GM23338 (cell line): ENCODE measurements around the gene PNKP. TPM values are rescaled to one million over a fixed set of nuclear protein-coding genes. Genes with fewer than 3 reads are reported as not detected.

ENCODE experiments used
- ATAC-seq: fragments of 200-7000 bp; cut with Tn5 transposase; 3 replicates; pipeline ENCODE4 v1.9.1; 2020
- DNase-seq: peaks from one replicate; pipeline ENCODE4 v3.0.0-alpha.2; 2015; ENCODE audit warnings: low spot score
- H2AFZ ChIP-seq: fragments of 200-600 bp; sonication (generic); 2 replicates; pipeline ENCODE4 v1.8.0; 2016; ENCODE audit warnings: antibody characterized with exemption, mild to moderate bottlenecking, moderate library complexity
- H3F3A ChIP-seq: fragments of 200-600 bp; sonication (generic); replicated peaks from 2 replicates; pipeline ENCODE4 v1.8.0; 2017; ENCODE audit warnings: antibody characterized with exemption, mixed run types, low read depth
- H3K27ac ChIP-seq: fragments of 200-600 bp; sonication (generic); 2 replicates; pipeline ENCODE4 v1.6.1; 2016; ENCODE audit warnings: low read depth
- H3K27me3 ChIP-seq: fragments of 200-600 bp; sonication (generic); 2 replicates; pipeline ENCODE4 v1.8.0; 2016; ENCODE audit warnings: mild to moderate bottlenecking, mixed run types, moderate library complexity; ENCODE audit not compliant: insufficient read depth
- H3K36me3 ChIP-seq: fragments of 200-600 bp; sonication (generic); 2 replicates; pipeline ENCODE4 v1.8.0; 2016; ENCODE audit warnings: mild to moderate bottlenecking; ENCODE audit not compliant: insufficient read depth
- H3K4me1 ChIP-seq: fragments of 200-600 bp; sonication (generic); 2 replicates; pipeline ENCODE4 v1.8.0; 2016; ENCODE audit warnings: mild to moderate bottlenecking, moderate library complexity; ENCODE audit not compliant: insufficient read depth
- H3K4me2 ChIP-seq: fragments of 200-600 bp; sonication (generic); 2 replicates; pipeline ENCODE4 v1.7.1; 2017; ENCODE audit warnings: mixed run types
- H3K4me3 ChIP-seq: fragments of 200-600 bp; sonication (generic); 2 replicates; pipeline ENCODE4 v1.6.1; 2016; ENCODE audit warnings: mixed run types
- H3K79me2 ChIP-seq: fragments of 200-600 bp; sonication (generic); replicated peaks from 2 replicates; pipeline ENCODE4 v1.8.0; 2017; ENCODE audit warnings: mild to moderate bottlenecking; ENCODE audit not compliant: insufficient read depth
- H3K9me2 ChIP-seq: fragments of 200-600 bp; sonication (generic); 2 replicates; pipeline ENCODE4 v1.8.0; 2017; ENCODE audit not compliant: insufficient read depth
- H4K20me1 ChIP-seq: fragments of 200-600 bp; sonication (generic); replicated peaks from 2 replicates; pipeline ENCODE4 v1.8.0; 2017; ENCODE audit warnings: mild to moderate bottlenecking; ENCODE audit not compliant: insufficient read depth
- H3K27ac Mint-ChIP-seq: 2 replicates; pipeline ENCODE4 v1.8.0; 2020; ENCODE audit warnings: inconsistent platforms, mild to moderate bottlenecking, moderate library complexity, mixed read lengths
- H3K27me3 Mint-ChIP-seq: 3 replicates; pipeline ENCODE4 v1.8.0; 2022; ENCODE audit warnings: low read depth, mild to moderate bottlenecking, moderate library complexity, mixed read lengths, inconsistent platforms; ENCODE audit not compliant: insufficient read depth, poor library complexity
- H3K36me3 Mint-ChIP-seq: 3 replicates; pipeline ENCODE4 v1.8.0; 2021; ENCODE audit warnings: low read depth, mild to moderate bottlenecking, inconsistent platforms, moderate library complexity, mixed read lengths
- H3K4me1 Mint-ChIP-seq: 3 replicates; pipeline ENCODE4 v1.8.0; 2020; ENCODE audit warnings: mild to moderate bottlenecking, inconsistent platforms, mixed read lengths
- H3K4me3 Mint-ChIP-seq: 3 replicates; pipeline ENCODE4 v1.8.0; 2021; ENCODE audit warnings: moderate library complexity, mild to moderate bottlenecking, inconsistent platforms, mixed read lengths
- H3K9me3 Mint-ChIP-seq: 3 replicates; pipeline ENCODE4 v1.8.0; 2020; ENCODE audit warnings: moderate library complexity, mild to moderate bottlenecking, inconsistent platforms, mixed read lengths
- CREB1 ChIP-seq: fragments of 250-450 bp; sonication (Bioruptor Pico); IDR thresholded peaks from 2 replicates; pipeline ENCODE4 v1.5.0; 2020; ENCODE audit warnings: low read depth, mild to moderate bottlenecking, moderate library complexity
- EZH2 ChIP-seq: fragments of 200-600 bp; sonication (generic); IDR thresholded peaks from one replicate; pipeline ENCODE4 v1.8.0; 2017; ENCODE audit warnings: antibody characterized with exemption, mild to moderate bottlenecking, low read depth; ENCODE audit not compliant: unreplicated experiment
- EZH2phosphoT487 ChIP-seq: fragments of 200-600 bp; sonication (generic); IDR thresholded peaks from one replicate; pipeline ENCODE4 v1.8.1; 2018; ENCODE audit warnings: antibody characterized with exemption; ENCODE audit not compliant: unreplicated experiment
- JUNB ChIP-seq: IDR thresholded peaks from one replicate; pipeline ENCODE4 v1.6.1; 2016; ENCODE audit warnings: antibody characterized with exemption; ENCODE audit not compliant: unreplicated experiment
- NANOG ChIP-seq: IDR thresholded peaks from 2 replicates; pipeline ENCODE4 v1.6.1; 2016; ENCODE audit warnings: antibody characterized with exemption, borderline replicate concordance
- POLR2AphosphoS5 ChIP-seq: IDR thresholded peaks from 2 replicates; pipeline ENCODE4 v1.6.1; 2016; ENCODE audit warnings: antibody characterized with exemption, low read depth
- STAT1 ChIP-seq: IDR thresholded peaks from one replicate; pipeline ENCODE4 v1.6.1; 2016; ENCODE audit warnings: antibody characterized with exemption; ENCODE audit not compliant: unreplicated experiment
- ZNF114 ChIP-seq: fragments of 250-450 bp; sonication (Bioruptor Pico); IDR thresholded peaks from 2 replicates; pipeline ENCODE4 v1.5.0; 2020; ENCODE audit warnings: mild to moderate bottlenecking, moderate library complexity
- ZNF331 ChIP-seq: fragments of 250-450 bp; sonication (Bioruptor Pico); IDR thresholded peaks from 2 replicates; pipeline ENCODE4 v1.5.0; 2020; ENCODE audit warnings: low read depth, mild to moderate bottlenecking, moderate library complexity
- polyA plus RNA-seq: library from polyadenylated mRNA; unstranded; fragments of >200 nt; fragmentation: Nextera tagmentation; extraction: Ambion mirVana; gene quantifications from 2 replicates; pipeline ENCODE4 v1.2.1, GENCODE V29; 2016
- total RNA-seq: library from RNA; depleted of rRNA; stranded (reverse); fragments of >200 nt; shearing (Covaris generic); gene quantifications from 2 replicates; pipeline ENCODE4 v1.2.3, GENCODE V29; 2014
- TF ChIP-seq, protein P1 (sequence below): fragments of 250-450 bp; sonication (Bioruptor Pico); IDR thresholded peaks from 2 replicates; pipeline ENCODE4 v1.5.0; 2020; ENCODE audit warnings: mild to moderate bottlenecking, moderate library complexity
- TF ChIP-seq, protein P2 (sequence below): IDR thresholded peaks from one replicate; pipeline ENCODE4 v1.6.1; 2018; ENCODE audit warnings: antibody characterized with exemption; ENCODE audit not compliant: unreplicated experiment
- TF ChIP-seq, protein P3 (sequence below): IDR thresholded peaks from 2 replicates; pipeline ENCODE4 v1.6.1; 2016; ENCODE audit warnings: antibody characterized with exemption
- TF ChIP-seq, protein P4 (sequence below), 2 experiments: fragments of 200-600 bp in 1 of 2; sonication (generic) in 1 of 2; conservative IDR thresholded peaks; 2 replicates each; pipeline versions ENCODE4 v1.5.1 to v1.6.1; 2016 to 2017; ENCODE audit warnings: antibody characterized with exemption in 2 of 2, low read depth in 2 of 2, mild to moderate bottlenecking in 2 of 2, moderate library complexity in 1 of 2

Gene PNKP
- total and polyA plus RNA-seq, 2 experiments from 2014 or later = 99.6 to 109 TPM

GRCh38 chr19:49874503-49875157, 7.3 kb upstream of the PNKP start:
- Mint-ChIP-seq H3K27me3 (peaks cover 18% of the 10 kb centered on the region), H3K36me3 (peaks cover 29% of the 10 kb centered on the region), H3K9me3 (no peaks in the 10 kb centered on the region; the same call in 2 of the 3 replicates), H3K27ac (no peak overlapping the region; the same call in 1 of the 2 replicates), H3K4me3 (no peak overlapping the region; the same call in 1 of the 3 replicates), H3K4me1 (peaks cover 30% of the 10 kb centered on the region)
- 0 out of 2 replicates have a peak, but pooled peaks cover 8% of the 10 kb centered on the region for H3K36me3 ChIP-seq
- H3K79me2 ChIP-seq = peaks cover 32% of the 10 kb centered on the region
- H3K27ac ChIP-seq = no peak overlapping the region
- peaks cover 22% of the 10 kb centered on the region; the same call in 1 of the 2 replicates for H3K4me1 ChIP-seq
- no peaks in the 10 kb centered on the region; the same call in 1 of the 2 replicates for H4K20me1 ChIP-seq
- no peak overlapping the region for H2AFZ ChIP-seq
- no peaks in the 10 kb centered on the region for H3K9me2 ChIP-seq
- H3K4me2 ChIP-seq = peak overlapping the region; percentile 95
- ATAC-seq = no peak
- TF ChIP-seq ZNF331 (no peak), POLR2AphosphoS5 (no peak), EZH2 (no peak), STAT1 (no peak), CREB1 (CRISPR knock-in tag) (no peak), JUNB (no peak), NANOG (no peak), EZH2phosphoT487 (no peak), ZNF114 (CRISPR knock-in tag) (no peak)
- TF ChIP-seq, protein P1, sequence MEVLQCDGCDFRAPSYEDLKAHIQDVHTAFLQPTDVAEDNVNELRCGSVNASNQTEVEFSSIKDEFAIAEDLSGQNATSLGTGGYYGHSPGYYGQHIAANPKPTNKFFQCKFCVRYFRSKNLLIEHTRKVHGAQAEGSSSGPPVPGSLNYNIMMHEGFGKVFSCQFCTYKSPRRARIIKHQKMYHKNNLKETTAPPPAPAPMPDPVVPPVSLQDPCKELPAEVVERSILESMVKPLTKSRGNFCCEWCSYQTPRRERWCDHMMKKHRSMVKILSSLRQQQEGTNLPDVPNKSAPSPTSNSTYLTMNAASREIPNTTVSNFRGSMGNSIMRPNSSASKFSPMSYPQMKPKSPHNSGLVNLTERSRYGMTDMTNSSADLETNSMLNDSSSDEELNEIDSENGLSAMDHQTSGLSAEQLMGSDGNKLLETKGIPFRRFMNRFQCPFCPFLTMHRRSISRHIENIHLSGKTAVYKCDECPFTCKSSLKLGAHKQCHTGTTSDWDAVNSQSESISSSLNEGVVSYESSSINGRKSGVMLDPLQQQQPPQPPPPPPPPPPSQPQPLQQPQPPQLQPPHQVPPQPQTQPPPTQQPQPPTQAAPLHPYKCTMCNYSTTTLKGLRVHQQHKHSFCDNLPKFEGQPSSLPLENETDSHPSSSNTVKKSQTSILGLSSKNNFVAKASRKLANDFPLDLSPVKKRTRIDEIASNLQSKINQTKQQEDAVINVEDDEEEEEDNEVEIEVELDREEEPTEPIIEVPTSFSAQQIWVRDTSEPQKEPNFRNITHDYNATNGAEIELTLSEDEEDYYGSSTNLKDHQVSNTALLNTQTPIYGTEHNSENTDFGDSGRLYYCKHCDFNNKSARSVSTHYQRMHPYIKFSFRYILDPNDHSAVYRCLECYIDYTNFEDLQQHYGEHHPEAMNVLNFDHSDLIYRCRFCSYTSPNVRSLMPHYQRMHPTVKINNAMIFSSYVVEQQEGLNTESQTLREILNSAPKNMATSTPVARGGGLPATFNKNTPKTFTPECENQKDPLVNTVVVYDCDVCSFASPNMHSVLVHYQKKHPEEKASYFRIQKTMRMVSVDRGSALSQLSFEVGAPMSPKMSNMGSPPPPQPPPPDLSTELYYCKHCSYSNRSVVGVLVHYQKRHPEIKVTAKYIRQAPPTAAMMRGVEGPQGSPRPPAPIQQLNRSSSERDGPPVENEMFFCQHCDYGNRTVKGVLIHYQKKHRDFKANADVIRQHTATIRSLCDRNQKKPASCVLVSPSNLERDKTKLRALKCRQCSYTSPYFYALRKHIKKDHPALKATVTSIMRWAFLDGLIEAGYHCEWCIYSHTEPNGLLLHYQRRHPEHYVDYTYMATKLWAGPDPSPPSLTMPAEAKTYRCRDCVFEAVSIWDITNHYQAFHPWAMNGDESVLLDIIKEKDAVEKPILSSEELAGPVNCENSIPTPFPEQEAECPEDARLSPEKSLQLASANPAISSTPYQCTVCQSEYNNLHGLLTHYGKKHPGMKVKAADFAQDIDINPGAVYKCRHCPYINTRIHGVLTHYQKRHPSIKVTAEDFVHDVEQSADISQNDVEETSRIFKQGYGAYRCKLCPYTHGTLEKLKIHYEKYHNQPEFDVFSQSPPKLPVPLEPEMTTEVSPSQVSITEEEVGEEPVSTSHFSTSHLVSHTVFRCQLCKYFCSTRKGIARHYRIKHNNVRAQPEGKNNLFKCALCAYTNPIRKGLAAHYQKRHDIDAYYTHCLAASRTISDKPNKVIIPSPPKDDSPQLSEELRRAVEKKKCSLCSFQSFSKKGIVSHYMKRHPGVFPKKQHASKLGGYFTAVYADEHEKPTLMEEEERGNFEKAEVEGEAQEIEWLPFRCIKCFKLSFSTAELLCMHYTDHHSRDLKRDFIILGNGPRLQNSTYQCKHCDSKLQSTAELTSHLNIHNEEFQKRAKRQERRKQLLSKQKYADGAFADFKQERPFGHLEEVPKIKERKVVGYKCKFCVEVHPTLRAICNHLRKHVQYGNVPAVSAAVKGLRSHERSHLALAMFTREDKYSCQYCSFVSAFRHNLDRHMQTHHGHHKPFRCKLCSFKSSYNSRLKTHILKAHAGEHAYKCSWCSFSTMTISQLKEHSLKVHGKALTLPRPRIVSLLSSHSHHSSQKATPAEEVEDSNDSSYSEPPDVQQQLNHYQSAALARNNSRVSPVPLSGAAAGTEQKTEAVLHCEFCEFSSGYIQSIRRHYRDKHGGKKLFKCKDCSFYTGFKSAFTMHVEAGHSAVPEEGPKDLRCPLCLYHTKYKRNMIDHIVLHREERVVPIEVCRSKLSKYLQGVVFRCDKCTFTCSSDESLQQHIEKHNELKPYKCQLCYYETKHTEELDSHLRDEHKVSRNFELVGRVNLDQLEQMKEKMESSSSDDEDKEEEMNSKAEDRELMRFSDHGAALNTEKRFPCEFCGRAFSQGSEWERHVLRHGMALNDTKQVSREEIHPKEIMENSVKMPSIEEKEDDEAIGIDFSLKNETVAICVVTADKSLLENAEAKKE (CRISPR knock-in tag) = no peak
- TF ChIP-seq, protein P2, sequence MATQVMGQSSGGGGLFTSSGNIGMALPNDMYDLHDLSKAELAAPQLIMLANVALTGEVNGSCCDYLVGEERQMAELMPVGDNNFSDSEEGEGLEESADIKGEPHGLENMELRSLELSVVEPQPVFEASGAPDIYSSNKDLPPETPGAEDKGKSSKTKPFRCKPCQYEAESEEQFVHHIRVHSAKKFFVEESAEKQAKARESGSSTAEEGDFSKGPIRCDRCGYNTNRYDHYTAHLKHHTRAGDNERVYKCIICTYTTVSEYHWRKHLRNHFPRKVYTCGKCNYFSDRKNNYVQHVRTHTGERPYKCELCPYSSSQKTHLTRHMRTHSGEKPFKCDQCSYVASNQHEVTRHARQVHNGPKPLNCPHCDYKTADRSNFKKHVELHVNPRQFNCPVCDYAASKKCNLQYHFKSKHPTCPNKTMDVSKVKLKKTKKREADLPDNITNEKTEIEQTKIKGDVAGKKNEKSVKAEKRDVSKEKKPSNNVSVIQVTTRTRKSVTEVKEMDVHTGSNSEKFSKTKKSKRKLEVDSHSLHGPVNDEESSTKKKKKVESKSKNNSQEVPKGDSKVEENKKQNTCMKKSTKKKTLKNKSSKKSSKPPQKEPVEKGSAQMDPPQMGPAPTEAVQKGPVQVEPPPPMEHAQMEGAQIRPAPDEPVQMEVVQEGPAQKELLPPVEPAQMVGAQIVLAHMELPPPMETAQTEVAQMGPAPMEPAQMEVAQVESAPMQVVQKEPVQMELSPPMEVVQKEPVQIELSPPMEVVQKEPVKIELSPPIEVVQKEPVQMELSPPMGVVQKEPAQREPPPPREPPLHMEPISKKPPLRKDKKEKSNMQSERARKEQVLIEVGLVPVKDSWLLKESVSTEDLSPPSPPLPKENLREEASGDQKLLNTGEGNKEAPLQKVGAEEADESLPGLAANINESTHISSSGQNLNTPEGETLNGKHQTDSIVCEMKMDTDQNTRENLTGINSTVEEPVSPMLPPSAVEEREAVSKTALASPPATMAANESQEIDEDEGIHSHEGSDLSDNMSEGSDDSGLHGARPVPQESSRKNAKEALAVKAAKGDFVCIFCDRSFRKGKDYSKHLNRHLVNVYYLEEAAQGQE = no peak
- TF ChIP-seq, protein P3, sequence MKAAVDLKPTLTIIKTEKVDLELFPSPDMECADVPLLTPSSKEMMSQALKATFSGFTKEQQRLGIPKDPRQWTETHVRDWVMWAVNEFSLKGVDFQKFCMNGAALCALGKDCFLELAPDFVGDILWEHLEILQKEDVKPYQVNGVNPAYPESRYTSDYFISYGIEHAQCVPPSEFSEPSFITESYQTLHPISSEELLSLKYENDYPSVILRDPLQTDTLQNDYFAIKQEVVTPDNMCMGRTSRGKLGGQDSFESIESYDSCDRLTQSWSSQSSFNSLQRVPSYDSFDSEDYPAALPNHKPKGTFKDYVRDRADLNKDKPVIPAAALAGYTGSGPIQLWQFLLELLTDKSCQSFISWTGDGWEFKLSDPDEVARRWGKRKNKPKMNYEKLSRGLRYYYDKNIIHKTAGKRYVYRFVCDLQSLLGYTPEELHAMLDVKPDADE = no peak
- TF ChIP-seq, protein P4, sequence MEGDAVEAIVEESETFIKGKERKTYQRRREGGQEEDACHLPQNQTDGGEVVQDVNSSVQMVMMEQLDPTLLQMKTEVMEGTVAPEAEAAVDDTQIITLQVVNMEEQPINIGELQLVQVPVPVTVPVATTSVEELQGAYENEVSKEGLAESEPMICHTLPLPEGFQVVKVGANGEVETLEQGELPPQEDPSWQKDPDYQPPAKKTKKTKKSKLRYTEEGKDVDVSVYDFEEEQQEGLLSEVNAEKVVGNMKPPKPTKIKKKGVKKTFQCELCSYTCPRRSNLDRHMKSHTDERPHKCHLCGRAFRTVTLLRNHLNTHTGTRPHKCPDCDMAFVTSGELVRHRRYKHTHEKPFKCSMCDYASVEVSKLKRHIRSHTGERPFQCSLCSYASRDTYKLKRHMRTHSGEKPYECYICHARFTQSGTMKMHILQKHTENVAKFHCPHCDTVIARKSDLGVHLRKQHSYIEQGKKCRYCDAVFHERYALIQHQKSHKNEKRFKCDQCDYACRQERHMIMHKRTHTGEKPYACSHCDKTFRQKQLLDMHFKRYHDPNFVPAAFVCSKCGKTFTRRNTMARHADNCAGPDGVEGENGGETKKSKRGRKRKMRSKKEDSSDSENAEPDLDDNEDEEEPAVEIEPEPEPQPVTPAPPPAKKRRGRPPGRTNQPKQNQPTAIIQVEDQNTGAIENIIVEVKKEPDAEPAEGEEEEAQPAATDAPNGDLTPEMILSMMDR (conservative IDR thresholded peaks at IDR 0.05; ENCODE audit: low read depth in 2 of 2) = no peak
- H3K27me3 ChIP-seq = no peaks in the 10 kb centered on the region
- H3K4me3 ChIP-seq = no peak overlapping the region; the same call in 1 of the 2 replicates
- DNase-seq = no peak
- peaks cover 21% of the 10 kb centered on the region; the same call in 1 of the 2 replicates for H3F3A ChIP-seq
